Natural killer cell (primary cell): ENCODE results near the gene BRD3. TPM values are rescaled to one million over a fixed set of nuclear protein-coding genes. Genes with fewer than 3 reads are reported as not detected.

ENCODE experiments used
- ATAC-seq, 3 donors: fragments of 150-1000 bp in 2 of 3; fragments of 200-7000 bp in 1 of 3; cut with Tn5 transposase; 1 replicate in 1 of 3; 2 replicates in 2 of 3; pipeline ENCODE4 v1.10.0; 2021; ENCODE audit warnings: mild to moderate bottlenecking in 2 of 3, moderate library complexity in 2 of 3
- DNase-seq, 2 donors: peaks; one replicate each; pipeline versions ENCODE4 v3.0.0 to v3.0.0-alpha.2; 2013 to 2021; ENCODE audit warnings: mixed read lengths in 1 of 2
- H3K27ac ChIP-seq: one replicate; pipeline ENCODE4 v1.5.1; 2013; ENCODE audit warnings: mild to moderate bottlenecking, low read length
- H3K27me3 ChIP-seq: one replicate; pipeline ENCODE4 v1.6.1; 2013; ENCODE audit warnings: low read length; ENCODE audit not compliant: control insufficient read depth, insufficient read depth
- H3K36me3 ChIP-seq: one replicate; pipeline ENCODE4 v1.6.1; 2013; ENCODE audit warnings: low read length; ENCODE audit not compliant: control insufficient read depth, insufficient read depth
- H3K4me1 ChIP-seq: one replicate; pipeline ENCODE4 v1.6.1; 2013; ENCODE audit warnings: low read length; ENCODE audit not compliant: control insufficient read depth, insufficient read depth
- H3K4me3 ChIP-seq: one replicate; pipeline ENCODE4 v1.5.1; 2013; ENCODE audit warnings: low read length
- H3K9me3 ChIP-seq: one replicate; pipeline ENCODE4 v1.6.1; 2013; ENCODE audit warnings: low read length; ENCODE audit not compliant: control insufficient read depth, insufficient read depth
- H3K27ac Mint-ChIP-seq, 2 donors: one replicate each; pipeline ENCODE4 v1.8.0; 2022; ENCODE audit warnings: mild to moderate bottlenecking in 2 of 2, mixed read lengths in 2 of 2, moderate library complexity in 1 of 2
- H3K27me3 Mint-ChIP-seq, 2 donors: one replicate each; pipeline ENCODE4 v1.8.0; 2022; ENCODE audit warnings: low read depth in 2 of 2, mixed read lengths in 2 of 2
- H3K36me3 Mint-ChIP-seq: one replicate; pipeline ENCODE4 v1.8.0; 2022; ENCODE audit warnings: mixed read lengths
- H3K4me1 Mint-ChIP-seq, 2 donors: one replicate each; pipeline ENCODE4 v1.8.0; 2022; ENCODE audit warnings: mixed read lengths in 2 of 2
- H3K4me3 Mint-ChIP-seq: one replicate; pipeline ENCODE4 v1.8.0; 2022; ENCODE audit warnings: mild to moderate bottlenecking, moderate library complexity, mixed read lengths
- H3K9me3 Mint-ChIP-seq, 2 donors: one replicate each; pipeline ENCODE4 v1.8.0; 2022; ENCODE audit warnings: mixed read lengths in 2 of 2
- CTCF ChIP-seq: fragments of 200-600 bp; IDR thresholded peaks from one replicate; pipeline ENCODE4 v1.8.0; 2022; ENCODE audit warnings: antibody characterized with exemption
- WGBS: methylation state at CpG from one replicate; pipeline ENCODE4 v1.1.7; 2013; ENCODE audit warnings: missing lambda C conversion rate; ENCODE audit not compliant: insufficient coverage; 5-methylcytosine and 5-hydroxymethylcytosine counted together
- intact Hi-C: fragments of 100-400 bp; cut with micrococcal nuclease; formaldehyde crosslinking; loops from one replicate; pipeline ENCODE4 v1.14.2; 2022
- total RNA-seq, 4 donors: library from RNA; stranded (reverse); fragments of 120-200 nt in 1 of 4; gene quantifications; one replicate each; pipeline versions ENCODE4 v1.2.3 to v1.2.4, GENCODE V29; 2013 to 2022

Gene BRD3
- total RNA-seq, result 10 to 100 TPM; 52.8 to 63.0 (median 52.8) TPM
- total RNA-seq (2013), result 11.2 TPM

- no peaks in the 10 kb centered on the region for H3K36me3 Mint-ChIP-seq
Observed at GRCh38 chr9:134067904-134068743, at the start of gene BRD3. Gene BRD3, minus strand, starts transcription at chr9:134068026. Its CDS starts 14,549 bp downstream, at chr9:134053477.

GRCh38 chr9:134112561-134112960 lies 44.7 kb upstream of the BRD3 start:
- TF ChIP-seq CTCF, result no peak
- Mint-ChIP-seq H3K36me3 (no peaks in the 10 kb centered on the region), H3K27me3 (no peaks in the 10 kb centered on the region), H3K4me1 (no peaks in the 10 kb centered on the region), H3K4me3 (no peak overlapping the region), H3K9me3 (no peaks in the 10 kb centered on the region), H3K27ac (no peak overlapping the region)
- Histone ChIP-seq H3K4me1 (no peaks in the 10 kb centered on the region), H3K4me3 (no peak overlapping the region), H3K27me3 (no peaks in the 10 kb centered on the region), H3K9me3 (no peaks in the 10 kb centered on the region), H3K36me3 (no peaks in the 10 kb centered on the region), H3K27ac (no peak overlapping the region)
- no peak for DNase-seq
- no CpG with 5 or more reads among the region's 6 CpGs for WGBS
- intact Hi-C loops, result no loop called here
- no peak for ATAC-seq

More at GRCh38 chr9:134067904-134068743, at the start of gene BRD3:
- H3K27ac Mint-ChIP-seq, result peak within 1 kb of the TSS; percentile 92 to 94
- Histone ChIP-seq H3K4me3 (peak within 1 kb of the TSS; percentile 64), H3K36me3 (no peaks in the 10 kb centered on the region), H3K27ac (peak within 1 kb of the TSS; percentile 84), H3K9me3 (no peaks in the 10 kb centered on the region), H3K4me1 (peaks cover 46% of the 10 kb centered on the region), H3K27me3 (peaks cover 5% of the 10 kb centered on the region)
- H3K4me3 Mint-ChIP-seq, result peak within 1 kb of the TSS; percentile 94
- H3K27me3 Mint-ChIP-seq, result peaks cover 8 to 9% of the 10 kb centered on the region in 2 donors
- no peaks in the 10 kb centered on the region for H3K9me3 Mint-ChIP-seq
- no peak for TF ChIP-seq CTCF
- under 1% methylated on average over 131 of the region's 131 CpGs for WGBS
- H3K4me1 Mint-ChIP-seq, result peaks cover 13 to 25% of the 10 kb centered on the region in 2 donors
- ATAC-seq (peak; percentile 76 to 92 (median 84)), DNase-seq (peak; percentile 80 to 95)
- intact Hi-C loops, result loop anchor here (1.0 to 10.0 kb wide), 3 partner anchors 43 to 923 kb away; partner anchors contain the start of genes BRD3OS and RNU6ATAC

GRCh38 chr9:134111064-134111463 lies 43.2 kb upstream of the BRD3 start:
- Mint-ChIP-seq H3K9me3 (no peaks in the 10 kb centered on the region), H3K4me3 (no peak overlapping the region), H3K27ac (no peak overlapping the region), H3K4me1 (no peaks in the 10 kb centered on the region), H3K27me3 (peaks cover 0 to 5% of the 10 kb centered on the region in 2 donors), H3K36me3 (no peaks in the 10 kb centered on the region)
- Histone ChIP-seq H3K4me3 (no peak overlapping the region), H3K27ac (no peak overlapping the region), H3K9me3 (no peaks in the 10 kb centered on the region), H3K4me1 (no peaks in the 10 kb centered on the region), H3K36me3 (no peaks in the 10 kb centered on the region), H3K27me3 (no peaks in the 10 kb centered on the region)
- no peak for DNase-seq
- intact Hi-C loops, result no loop called here
- 72% methylated on average over 9 of the region's 9 CpGs for WGBS
- ATAC-seq, result no peak
- no peak for TF ChIP-seq CTCF
